ENCODE results near the gene ELANE.
A peak's percentile ranks its signal among the peaks of the same experiment; 100 is the strongest.
"Not testable (repeated sequence)": the region's sequence is repeated elsewhere in the genome, so short reads cannot be mapped to it uniquely, and the experiment has no call there.

The ELANE gene

GRCh38 chr19:844546-844971, 7.5 kb upstream of the ELANE start:
- H3K4me1 ChIP-seq (ENCODE audit: control extremely low read depth in 1 of 4, control insufficient read depth in 4 of 4, insufficient read depth in 4 of 4, low read length in 3 of 4) = peaks cover 0 to 12% (median 8%) of the 10 kb centered on the region in 4 experiments
- no peak overlapping the region for H3K4me3 ChIP-seq (ENCODE audit: control insufficient read depth in 1 of 7, extremely low read depth in 1 of 7, insufficient read depth in 4 of 7, low read depth in 2 of 7, low read length in 6 of 7)
- no peak overlapping the region for H3K27ac ChIP-seq (ENCODE audit: insufficient read depth in 1 of 2, low read depth in 1 of 2, low read length in 2 of 2, poor library complexity in 1 of 2, severe bottlenecking in 2 of 2)
- 60% methylated on average over 1 of the region's 11 CpGs for WGBS (ENCODE audit: insufficient coverage)
- H3K27me3 ChIP-seq (replicated peaks in 2 of 5; ENCODE audit: control insufficient read depth in 4 of 5, insufficient read depth in 5 of 5, low read length in 4 of 5) = peaks cover 3 to 70% (median 9%) of the 10 kb centered on the region in 5 experiments
- no peaks in the 10 kb centered on the region for H3K9me3 ChIP-seq (ENCODE audit: control extremely low read depth in 1 of 5, control insufficient read depth in 4 of 5, insufficient read depth in 2 of 5, low read depth in 1 of 5, low read length in 4 of 5)
- H3K36me3 ChIP-seq (ENCODE audit: control insufficient read depth in 4 of 4, insufficient read depth in 4 of 4, low read length in 3 of 4) = no peaks in the 10 kb centered on the region
- ChIA-PET POLR2A (no interaction called here), CTCF (no interaction called here)
- DNase-seq = peak in 2 of 3 donors; percentile 40 to 64

- ChIA-PET CTCF (interaction anchor here (1.2 kb wide), 1 partner anchor 88 kb away, joined by 3 read pairs; no protein-coding TSS in a partner anchor), POLR2A (no interaction called here)
- H3K4me3 ChIP-seq (ENCODE audit: control insufficient read depth in 1 of 7, extremely low read depth in 1 of 7, insufficient read depth in 4 of 7, low read depth in 2 of 7, low read length in 6 of 7) = no peak overlapping the region
- no peak overlapping the region for H3K27ac ChIP-seq (ENCODE audit: insufficient read depth in 1 of 2, low read depth in 1 of 2, low read length in 2 of 2, poor library complexity in 1 of 2, severe bottlenecking in 2 of 2)
- no peak for DNase-seq
- H3K4me1 ChIP-seq (ENCODE audit: control extremely low read depth in 1 of 4, control insufficient read depth in 4 of 4, insufficient read depth in 4 of 4, low read length in 3 of 4) = peaks cover 0 to 18% (median 9%) of the 10 kb centered on the region in 4 experiments
- peaks cover 3 to 77% (median 13%) of the 10 kb centered on the region in 5 experiments for H3K27me3 ChIP-seq (replicated peaks in 2 of 5; ENCODE audit: control insufficient read depth in 4 of 5, insufficient read depth in 5 of 5, low read length in 4 of 5)
- WGBS (ENCODE audit: insufficient coverage) = 82% methylated on average over 30 of the region's 37 CpGs
- H3K9me3 ChIP-seq (ENCODE audit: control extremely low read depth in 1 of 5, control insufficient read depth in 4 of 5, insufficient read depth in 2 of 5, low read depth in 1 of 5, low read length in 4 of 5) = no peaks in the 10 kb centered on the region
- H3K36me3 ChIP-seq (ENCODE audit: control insufficient read depth in 4 of 4, insufficient read depth in 4 of 4, low read length in 3 of 4) = no peaks in the 10 kb centered on the region
Measured at GRCh38 chr19:845707-846521, 6.2 kb upstream of the ELANE start.

- no peaks in the 10 kb centered on the region for H3K36me3 ChIP-seq (ENCODE audit: control insufficient read depth in 4 of 4, insufficient read depth in 4 of 4, low read length in 3 of 4)
- no peak overlapping the region for H3K27ac ChIP-seq (ENCODE audit: insufficient read depth in 1 of 2, low read depth in 1 of 2, low read length in 2 of 2, poor library complexity in 1 of 2, severe bottlenecking in 2 of 2)
- CTCF ChIA-PET = no interaction called here
- no peak overlapping the region for H3K4me3 ChIP-seq (ENCODE audit: control insufficient read depth in 1 of 7, extremely low read depth in 1 of 7, insufficient read depth in 4 of 7, low read depth in 2 of 7, low read length in 6 of 7)
- H3K9me3 ChIP-seq (ENCODE audit: control extremely low read depth in 1 of 5, control insufficient read depth in 4 of 5, insufficient read depth in 2 of 5, low read depth in 1 of 5, low read length in 4 of 5) = no peaks in the 10 kb centered on the region
- WGBS (ENCODE audit: insufficient coverage) = 28% methylated on average over 9 of the region's 12 CpGs
- POLR2A ChIA-PET = no interaction called here
- H3K4me1 ChIP-seq (ENCODE audit: control extremely low read depth in 1 of 4, control insufficient read depth in 4 of 4, insufficient read depth in 4 of 4, low read length in 3 of 4) = peaks cover 0 to 14% (median 6%) of the 10 kb centered on the region in 4 experiments
- H3K27me3 ChIP-seq (replicated peaks in 2 of 5; ENCODE audit: control insufficient read depth in 4 of 5, insufficient read depth in 5 of 5, low read length in 4 of 5) = peaks cover 3 to 84% (median 13%) of the 10 kb centered on the region in 5 experiments
- no peak for DNase-seq
Measured at GRCh38 chr19:848386-848921, 3.6 kb upstream of the ELANE start.

DNA sequence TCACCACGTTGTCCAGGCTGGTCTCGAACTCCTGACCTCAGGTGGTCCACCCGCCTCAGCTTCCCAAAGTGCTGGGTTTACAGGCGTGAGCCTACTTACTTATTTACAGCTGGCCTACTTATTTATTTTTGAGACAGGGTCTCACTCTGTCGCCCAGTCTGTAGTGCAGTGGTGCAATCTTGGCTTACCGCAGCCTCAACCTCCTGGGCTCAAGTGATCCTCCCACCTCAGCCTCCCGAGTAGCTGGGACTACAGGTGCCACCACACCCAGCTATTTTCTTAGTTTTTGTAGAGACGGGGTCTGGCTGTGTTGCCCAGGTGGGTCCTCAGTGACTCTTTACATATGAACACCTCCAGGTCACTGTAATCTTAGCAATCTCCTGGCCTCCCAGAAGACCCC, 2.9 kb upstream of the ELANE start:
- POLR2A ChIA-PET; H3K4me1 ChIP-seq (ENCODE audit: control extremely low read depth in 1 of 4, control insufficient read depth in 4 of 4, insufficient read depth in 4 of 4, low read length in 3 of 4); H3K4me3 ChIP-seq (ENCODE audit: control insufficient read depth in 1 of 7, extremely low read depth in 1 of 7, insufficient read depth in 4 of 7, low read depth in 2 of 7, low read length in 6 of 7); H3K9me3 ChIP-seq (ENCODE audit: control extremely low read depth in 1 of 5, control insufficient read depth in 4 of 5, insufficient read depth in 2 of 5, low read depth in 1 of 5, low read length in 4 of 5); H3K27ac ChIP-seq (ENCODE audit: insufficient read depth in 1 of 2, low read depth in 1 of 2, low read length in 2 of 2, poor library complexity in 1 of 2, severe bottlenecking in 2 of 2); H3K36me3 ChIP-seq (ENCODE audit: control insufficient read depth in 4 of 4, insufficient read depth in 4 of 4, low read length in 3 of 4); DNase-seq: not testable (repeated sequence)
- 96% methylated on average over 7 of the region's 8 CpGs for WGBS (ENCODE audit: insufficient coverage)
- H3K27me3 ChIP-seq (replicated peaks in 2 of 5; ENCODE audit: control insufficient read depth in 4 of 5, insufficient read depth in 5 of 5, low read length in 4 of 5) = peaks cover 3 to 81% (median 13%) of the 10 kb centered on the region in 5 experiments
- CTCF ChIA-PET = interaction anchor here (2.3 kb wide), 1 partner anchor 14 kb away, joined by 7 read pairs; no protein-coding TSS in a partner anchor

DNA sequence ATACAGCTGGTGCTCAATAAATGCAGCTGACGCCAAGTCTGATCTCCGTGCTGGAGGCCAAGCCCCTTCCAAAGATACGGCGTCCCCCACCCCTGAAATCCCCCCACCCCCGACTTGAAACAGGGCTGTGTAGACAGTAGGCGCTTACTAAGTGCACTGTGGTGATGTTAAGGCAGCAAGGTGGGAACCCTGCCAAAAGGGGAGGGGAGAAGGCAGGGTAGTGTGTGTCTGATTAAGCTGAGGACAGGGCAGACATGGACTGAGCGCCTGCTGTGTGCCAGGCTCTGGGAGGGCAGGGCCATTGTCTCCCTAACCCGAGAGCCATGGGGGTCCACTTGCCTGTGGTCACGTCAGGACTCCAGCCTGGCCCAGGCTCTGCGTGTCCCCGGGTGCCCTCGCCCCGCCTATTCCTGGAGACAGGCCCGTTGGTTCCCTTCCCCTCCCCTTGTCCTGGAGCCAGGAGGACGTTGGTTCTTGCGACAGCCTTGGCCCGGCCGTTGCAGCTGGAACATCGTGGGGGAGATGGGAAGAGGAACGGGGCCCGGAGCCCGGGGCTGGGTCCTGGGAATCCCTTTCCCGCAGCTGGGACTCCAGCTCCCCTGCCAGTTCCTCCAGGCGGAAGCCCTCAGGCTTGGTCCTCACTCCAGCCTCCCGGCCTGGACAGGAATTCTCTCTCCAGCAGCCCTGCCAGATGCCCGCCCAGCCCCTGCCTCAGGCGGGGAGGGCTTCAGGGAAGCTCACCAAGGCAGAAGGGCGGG, 1.7 kb upstream of the ELANE start:
- peaks cover 0 to 6% (median 4%) of the 10 kb centered on the region in 4 experiments for H3K4me1 ChIP-seq (ENCODE audit: control extremely low read depth in 1 of 4, control insufficient read depth in 4 of 4, insufficient read depth in 4 of 4, low read length in 3 of 4)
- no peaks in the 10 kb centered on the region for H3K9me3 ChIP-seq (ENCODE audit: control extremely low read depth in 1 of 5, control insufficient read depth in 4 of 5, insufficient read depth in 2 of 5, low read depth in 1 of 5, low read length in 4 of 5)
- WGBS (ENCODE audit: insufficient coverage) = 22% methylated on average over 25 of the region's 28 CpGs
- peaks cover 3 to 73% (median 10%) of the 10 kb centered on the region in 5 experiments for H3K27me3 ChIP-seq (replicated peaks in 2 of 5; ENCODE audit: control insufficient read depth in 4 of 5, insufficient read depth in 5 of 5, low read length in 4 of 5)
- POLR2A ChIA-PET = interaction anchor here (0.5 kb wide), 1 partner anchor 1132 kb away, joined by 3 read pairs; no protein-coding TSS in a partner anchor
- peak in 2 of 3 donors; percentile 53 to 58 for DNase-seq
- no peak overlapping the region for H3K4me3 ChIP-seq (ENCODE audit: control insufficient read depth in 1 of 7, extremely low read depth in 1 of 7, insufficient read depth in 4 of 7, low read depth in 2 of 7, low read length in 6 of 7)
- CTCF ChIA-PET = interaction anchor here (2.3 to 3.3 kb wide), 2 partner anchors 13 to 80 kb away, joined by 7 to 9 read pairs; no protein-coding TSS in a partner anchor
- H3K36me3 ChIP-seq (ENCODE audit: control insufficient read depth in 4 of 4, insufficient read depth in 4 of 4, low read length in 3 of 4) = no peaks in the 10 kb centered on the region
- H3K27ac ChIP-seq (ENCODE audit: insufficient read depth in 1 of 2, low read depth in 1 of 2, low read length in 2 of 2, poor library complexity in 1 of 2, severe bottlenecking in 2 of 2) = no peak overlapping the region

GRCh38 chr19:850979-851335, 1.1 kb upstream of the ELANE start:
- Histone ChIP-seq H3K27me3 (replicated peaks in 2 of 5; ENCODE audit: control insufficient read depth in 4 of 5, insufficient read depth in 5 of 5, low read length in 4 of 5) (peaks cover 3 to 69% (median 8%) of the 10 kb centered on the region in 5 experiments), H3K36me3 (ENCODE audit: control insufficient read depth in 4 of 4, insufficient read depth in 4 of 4, low read length in 3 of 4) (no peaks in the 10 kb centered on the region), H3K9me3 (ENCODE audit: control extremely low read depth in 1 of 5, control insufficient read depth in 4 of 5, insufficient read depth in 2 of 5, low read depth in 1 of 5, low read length in 4 of 5) (no peaks in the 10 kb centered on the region), H3K4me1 (ENCODE audit: control extremely low read depth in 1 of 4, control insufficient read depth in 4 of 4, insufficient read depth in 4 of 4, low read length in 3 of 4) (peaks cover 0 to 6% (median 4%) of the 10 kb centered on the region in 4 experiments), H3K27ac (ENCODE audit: insufficient read depth in 1 of 2, low read depth in 1 of 2, low read length in 2 of 2, poor library complexity in 1 of 2, severe bottlenecking in 2 of 2) (no peak overlapping the region), H3K4me3 (ENCODE audit: control insufficient read depth in 1 of 7, extremely low read depth in 1 of 7, insufficient read depth in 4 of 7, low read depth in 2 of 7, low read length in 6 of 7) (no peak overlapping the region)
- 59% methylated on average over 10 of the region's 13 CpGs for WGBS (ENCODE audit: insufficient coverage)
- DNase-seq = no peak
- ChIA-PET POLR2A (interaction anchor here (0.5 kb wide), 2 partner anchors 35 to 1131 kb away, joined by 3 read pairs; no protein-coding TSS in a partner anchor), CTCF (interaction anchor here (2.3 to 3.3 kb wide), 2 partner anchors 12 to 81 kb away, joined by 7 to 9 read pairs; no protein-coding TSS in a partner anchor)

Data from common myeloid progenitor, CD34-positive (primary cell).